ENCODE data around the gene RASA3.

RASA3 gene

DNA sequence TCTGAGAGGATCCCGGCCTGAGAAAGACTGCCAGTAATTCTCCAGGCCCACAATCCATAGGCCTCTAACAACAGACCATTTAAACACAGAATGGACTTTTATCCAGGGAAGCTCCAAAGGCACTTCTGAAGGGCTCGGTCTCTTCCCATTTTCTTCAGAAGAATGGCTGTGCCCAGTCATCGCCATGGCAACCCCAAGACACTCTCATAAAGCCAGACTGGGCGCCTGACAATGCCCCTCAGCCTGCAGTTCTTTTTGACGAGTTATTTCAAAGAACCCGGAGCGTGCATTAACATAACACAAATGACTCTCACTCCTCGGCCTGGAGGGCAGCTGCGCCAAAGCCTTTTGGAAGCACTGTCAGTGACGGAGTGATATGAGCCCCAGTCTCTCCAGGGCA, 61.0 kb downstream of the RASA3 start:
- no peak overlapping the region for H3K4me3 ChIP-seq (ENCODE audit: low read length)
- no peak overlapping the region for H2AFZ ChIP-seq (ENCODE audit: low read depth, low read length)
- no peak overlapping the region for H3K4me2 ChIP-seq (ENCODE audit: low read length)
- no peaks in the 10 kb centered on the region for H3K36me3 ChIP-seq (replicated peaks; ENCODE audit: low read depth, low read length)
- peaks cover 16% of the 10 kb centered on the region for H3K27me3 ChIP-seq (ENCODE audit: low read depth, low read length)
- H3K4me1 ChIP-seq (ENCODE audit: low read length), result peaks cover 21% of the 10 kb centered on the region
- no peak overlapping the region for H3K9ac ChIP-seq (ENCODE audit: low read length)
- no peak overlapping the region for H3K27ac ChIP-seq (ENCODE audit: low read length)
- no peaks in the 10 kb centered on the region for H3K9me3 ChIP-seq (ENCODE audit: insufficient read depth, low read length)
- TF ChIP-seq, protein P1, sequence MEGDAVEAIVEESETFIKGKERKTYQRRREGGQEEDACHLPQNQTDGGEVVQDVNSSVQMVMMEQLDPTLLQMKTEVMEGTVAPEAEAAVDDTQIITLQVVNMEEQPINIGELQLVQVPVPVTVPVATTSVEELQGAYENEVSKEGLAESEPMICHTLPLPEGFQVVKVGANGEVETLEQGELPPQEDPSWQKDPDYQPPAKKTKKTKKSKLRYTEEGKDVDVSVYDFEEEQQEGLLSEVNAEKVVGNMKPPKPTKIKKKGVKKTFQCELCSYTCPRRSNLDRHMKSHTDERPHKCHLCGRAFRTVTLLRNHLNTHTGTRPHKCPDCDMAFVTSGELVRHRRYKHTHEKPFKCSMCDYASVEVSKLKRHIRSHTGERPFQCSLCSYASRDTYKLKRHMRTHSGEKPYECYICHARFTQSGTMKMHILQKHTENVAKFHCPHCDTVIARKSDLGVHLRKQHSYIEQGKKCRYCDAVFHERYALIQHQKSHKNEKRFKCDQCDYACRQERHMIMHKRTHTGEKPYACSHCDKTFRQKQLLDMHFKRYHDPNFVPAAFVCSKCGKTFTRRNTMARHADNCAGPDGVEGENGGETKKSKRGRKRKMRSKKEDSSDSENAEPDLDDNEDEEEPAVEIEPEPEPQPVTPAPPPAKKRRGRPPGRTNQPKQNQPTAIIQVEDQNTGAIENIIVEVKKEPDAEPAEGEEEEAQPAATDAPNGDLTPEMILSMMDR (IDR thresholded peaks at IDR 0.05; ENCODE audit: low read depth, low read length), result no peak
- TF ChIP-seq EZH2phosphoT487 (IDR thresholded peaks at IDR 0.05; ENCODE audit: low read depth), result no peak
- no peaks in the 10 kb centered on the region for H3K79me2 ChIP-seq (ENCODE audit: low read length)
- H4K20me1 ChIP-seq (ENCODE audit: insufficient read depth, low read length), result no peaks in the 10 kb centered on the region

DNA sequence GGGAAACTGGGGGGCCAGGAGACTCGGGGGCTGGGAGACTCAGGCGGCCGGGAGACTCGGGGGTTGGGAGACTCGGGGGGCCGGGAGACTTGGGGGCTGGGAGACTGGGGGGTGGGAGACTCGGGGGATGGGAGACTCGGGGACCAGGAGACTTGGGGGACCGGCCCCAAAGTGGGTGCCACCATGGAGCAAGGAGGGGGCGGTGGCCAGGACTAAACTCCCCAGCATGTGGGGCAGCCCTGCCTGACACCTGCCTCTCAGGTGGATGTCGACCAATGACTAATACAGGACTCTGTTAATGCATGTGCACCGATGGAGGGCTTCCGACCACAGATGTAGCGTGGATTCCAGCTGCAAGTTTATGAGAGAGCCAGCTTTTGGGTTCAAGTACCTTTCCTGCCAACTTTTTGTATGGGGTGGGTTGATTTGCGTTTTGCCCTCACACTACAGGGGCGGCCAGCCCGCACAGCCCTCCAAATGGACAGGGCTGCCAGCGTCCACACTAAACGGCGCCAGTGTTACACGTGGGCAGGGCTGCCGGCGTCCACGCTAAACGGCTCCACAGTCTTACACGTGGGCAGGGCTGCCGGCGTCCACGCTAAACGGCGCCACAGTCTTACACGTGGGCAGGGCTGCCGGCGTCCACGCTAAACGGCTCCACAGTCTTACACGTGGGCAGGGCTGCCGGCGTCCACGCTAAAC, 62.2 kb downstream of the RASA3 start:
- Histone ChIP-seq H3K79me2 (ENCODE audit: low read length) (no peaks in the 10 kb centered on the region), H3K36me3 (replicated peaks; ENCODE audit: low read depth, low read length) (no peaks in the 10 kb centered on the region), H3K4me2 (ENCODE audit: low read length) (no peak overlapping the region), H3K4me3 (ENCODE audit: low read length) (no peak overlapping the region), H3K9me3 (ENCODE audit: insufficient read depth, low read length) (no peaks in the 10 kb centered on the region), H3K4me1 (ENCODE audit: low read length) (peaks cover 33% of the 10 kb centered on the region), H2AFZ (ENCODE audit: low read depth, low read length) (no peak overlapping the region), H3K27me3 (ENCODE audit: low read depth, low read length) (peaks cover 16% of the 10 kb centered on the region), H3K9ac (ENCODE audit: low read length) (no peak overlapping the region), H3K27ac (ENCODE audit: low read length) (no peak overlapping the region), H4K20me1 (ENCODE audit: insufficient read depth, low read length) (no peaks in the 10 kb centered on the region)
- TF ChIP-seq EZH2phosphoT487 (IDR thresholded peaks at IDR 0.05; ENCODE audit: low read depth), result no peak
- TF ChIP-seq, protein P1 (IDR thresholded peaks at IDR 0.05; ENCODE audit: low read depth, low read length), result no peak

DNA sequence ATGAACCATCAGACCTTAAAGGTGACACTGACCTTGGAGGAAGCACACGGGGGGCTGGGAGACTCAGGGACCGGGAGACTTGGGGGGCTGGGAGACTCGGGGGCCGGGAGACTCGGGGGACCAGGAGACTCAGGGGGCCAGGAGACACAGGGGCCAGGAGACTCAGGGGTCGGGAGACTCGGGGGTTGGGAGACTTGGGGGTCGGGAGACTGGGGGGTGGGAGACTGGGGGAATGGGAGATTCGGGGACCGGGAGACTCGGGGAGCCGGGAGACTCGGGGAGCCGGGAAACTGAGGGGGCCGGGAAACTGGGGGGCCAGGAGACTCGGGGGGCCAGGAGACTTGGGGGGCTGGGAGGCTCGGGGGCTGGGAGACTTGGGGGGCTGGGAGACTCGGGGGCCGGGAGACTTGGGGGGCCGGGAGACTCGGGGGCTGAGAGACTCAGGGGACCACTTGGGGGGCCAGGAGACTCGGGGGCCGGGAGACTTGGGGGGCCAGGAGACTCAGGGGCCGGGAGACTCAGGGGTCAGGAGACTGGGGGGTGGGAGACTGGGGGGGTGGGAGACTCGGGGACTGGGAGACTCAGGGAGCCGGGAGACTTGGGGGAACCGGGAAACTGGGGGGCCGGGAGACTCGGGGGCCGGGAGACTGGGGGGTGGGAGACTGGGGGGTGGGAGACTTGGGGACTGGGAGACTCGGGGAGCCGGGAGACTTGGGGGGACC, 62.9 kb downstream of the RASA3 start:
- H3K4me2 ChIP-seq (ENCODE audit: low read length), result no peak overlapping the region
- no peaks in the 10 kb centered on the region for H3K9me3 ChIP-seq (ENCODE audit: insufficient read depth, low read length)
- H3K9ac ChIP-seq (ENCODE audit: low read length), result no peak overlapping the region
- H4K20me1 ChIP-seq (ENCODE audit: insufficient read depth, low read length), result no peaks in the 10 kb centered on the region
- no peak for TF ChIP-seq EZH2phosphoT487 (IDR thresholded peaks at IDR 0.05; ENCODE audit: low read depth)
- TF ChIP-seq, protein P1 (IDR thresholded peaks at IDR 0.05; ENCODE audit: low read depth, low read length), result no peak
- H3K4me1 ChIP-seq (ENCODE audit: low read length), result peaks cover 40% of the 10 kb centered on the region
- H3K4me3 ChIP-seq (ENCODE audit: low read length), result no peak overlapping the region
- H3K36me3 ChIP-seq (replicated peaks; ENCODE audit: low read depth, low read length), result no peaks in the 10 kb centered on the region
- H3K27me3 ChIP-seq (ENCODE audit: low read depth, low read length), result peaks cover 16% of the 10 kb centered on the region
- no peak overlapping the region for H3K27ac ChIP-seq (ENCODE audit: low read length)
- no peaks in the 10 kb centered on the region for H3K79me2 ChIP-seq (ENCODE audit: low read length)
- no peak overlapping the region for H2AFZ ChIP-seq (ENCODE audit: low read depth, low read length)

DNA sequence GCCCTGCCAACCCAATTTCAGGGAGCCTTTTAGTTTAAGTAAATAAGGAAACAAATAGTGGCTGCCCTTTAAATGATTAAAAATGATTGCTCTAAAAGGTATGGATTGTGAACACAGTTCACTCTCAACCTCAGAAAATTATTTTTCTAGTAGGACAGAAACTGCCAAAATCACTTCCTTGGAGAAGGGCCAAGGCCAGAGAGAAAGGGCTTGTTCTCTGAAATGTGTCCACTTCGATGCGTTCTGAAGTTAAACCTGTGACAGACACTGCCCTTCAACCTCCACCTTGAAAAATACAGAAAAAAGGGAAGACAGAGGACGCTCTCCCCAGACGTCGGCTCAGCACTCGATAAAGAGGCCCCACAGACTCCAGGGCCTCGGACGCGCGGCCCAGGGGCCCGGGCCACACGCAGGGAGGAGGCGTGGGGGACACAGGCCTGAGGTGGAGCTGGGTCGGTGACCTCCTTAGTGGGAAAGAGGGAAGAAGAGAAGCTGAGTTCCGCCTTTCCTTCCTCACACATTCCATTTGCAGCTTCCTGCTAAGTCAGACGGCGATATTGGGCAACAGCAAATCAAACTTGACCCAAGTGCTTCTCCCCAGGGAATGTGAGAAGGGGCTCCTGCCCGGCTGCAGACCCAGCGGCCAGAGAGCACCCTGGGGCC, 63.6 kb downstream of the RASA3 start:
- Histone ChIP-seq H3K79me2 (ENCODE audit: low read length) (no peaks in the 10 kb centered on the region), H3K27me3 (ENCODE audit: low read depth, low read length) (peaks cover 16% of the 10 kb centered on the region), H3K4me1 (ENCODE audit: low read length) (peaks cover 47% of the 10 kb centered on the region), H3K9me3 (ENCODE audit: insufficient read depth, low read length) (no peaks in the 10 kb centered on the region), H3K4me3 (ENCODE audit: low read length) (no peak overlapping the region), H3K27ac (ENCODE audit: low read length) (no peak overlapping the region), H2AFZ (ENCODE audit: low read depth, low read length) (no peak overlapping the region), H4K20me1 (ENCODE audit: insufficient read depth, low read length) (no peaks in the 10 kb centered on the region), H3K36me3 (replicated peaks; ENCODE audit: low read depth, low read length) (no peaks in the 10 kb centered on the region), H3K4me2 (ENCODE audit: low read length) (no peak overlapping the region), H3K9ac (ENCODE audit: low read length) (no peak overlapping the region)
- TF ChIP-seq, protein P1 (IDR thresholded peaks at IDR 0.05; ENCODE audit: low read depth, low read length), result no peak
- no peak for TF ChIP-seq EZH2phosphoT487 (IDR thresholded peaks at IDR 0.05; ENCODE audit: low read depth)

Data from OCI-LY3 (cell line).